Spleen (tissue), 11 donors: ENCODE data around the gene KTN1. TPM values are rescaled to one million over a fixed set of nuclear protein-coding genes. Genes with fewer than 3 reads are reported as not detected.

Experiments used
- DNase-seq: peaks from one replicate; pipeline ENCODE4 v3.0.0-alpha.2; 2020
- H3K27ac ChIP-seq, 8 donors: fragments of 200-600 bp; sonication (generic) in 7 of 8; 1 replicate in 4 of 8; 2 replicates in 4 of 8; pipeline versions ENCODE4 v1.5.0 to v1.8.0; 2016 to 2021; ENCODE audit warnings: inconsistent platforms in 4 of 8, mild to moderate bottlenecking in 4 of 8, moderate library complexity in 1 of 8
- H3K27me3 ChIP-seq, 7 donors: fragments of 200-600 bp; sonication (generic) in 6 of 7; replicated peaks in 1 of 7; 1 replicate in 4 of 7; 2 replicates in 3 of 7; pipeline versions ENCODE4 v1.5.0 to v1.8.0; 2016 to 2021; ENCODE audit warnings: inconsistent platforms in 3 of 7, mild to moderate bottlenecking in 1 of 7
- H3K36me3 ChIP-seq, 6 donors: fragments of 200-600 bp; sonication (generic) in 5 of 6; 1 replicate in 4 of 6; 2 replicates in 2 of 6; pipeline versions ENCODE4 v1.5.0 to v1.8.0; 2016 to 2021; ENCODE audit warnings: inconsistent platforms in 2 of 6
- H3K4me1 ChIP-seq, 6 donors: fragments of 200-600 bp; sonication (generic) in 5 of 6; 1 replicate in 3 of 6; 2 replicates in 3 of 6; pipeline versions ENCODE4 v1.5.0 to v1.8.0; 2016 to 2021; ENCODE audit warnings: inconsistent platforms in 3 of 6
- H3K4me3 ChIP-seq, 8 donors: fragments of 200-600 bp; sonication (generic) in 7 of 8; 1 replicate in 4 of 8; 2 replicates in 4 of 8; pipeline versions ENCODE4 v1.5.0 to v1.8.0; 2016 to 2021; ENCODE audit warnings: inconsistent platforms in 4 of 8, mild to moderate bottlenecking in 4 of 8, moderate library complexity in 2 of 8
- H3K9me3 ChIP-seq, 8 donors: fragments of 200-600 bp; sonication (generic) in 7 of 8; 1 replicate in 4 of 8; 2 replicates in 4 of 8; pipeline versions ENCODE4 v1.5.0 to v1.8.0; 2016 to 2021; ENCODE audit warnings: inconsistent platforms in 4 of 8
- POLR2A ChIP-seq, 3 donors: fragments of 450-650 bp; IDR thresholded peaks; one replicate each; pipeline ENCODE4 v1.5.1; 2017; ENCODE audit warnings: antibody characterized with exemption in 3 of 3, mild to moderate bottlenecking in 1 of 3
- POLR2AphosphoS5 ChIP-seq, 3 donors: sonication (generic); formaldehyde crosslinking; IDR thresholded peaks; one replicate each; pipeline ENCODE4 v1.5.1; 2017; ENCODE audit warnings: antibody characterized with exemption in 3 of 3
- WGBS, 5 donors: extraction: QIAGEN DNeasy Blood & Tissue Kit in 3 of 5; methylation state at CpG; one replicate each; pipeline versions ENCODE4 v1.1.5 to v1.1.7; 2013 to 2018; 5-methylcytosine and 5-hydroxymethylcytosine counted together
- intact Hi-C: fragments of 100-400 bp; cut with DNase I; formaldehyde crosslinking; loops from one replicate; pipeline ENCODE4 v1.15.0; 2023; ENCODE audit warnings: low total_unique reads
- polyA plus RNA-seq, 3 donors: library from polyadenylated mRNA; stranded (reverse); fragments of 200-250 nt; gene quantifications; one replicate each; pipeline ENCODE4 v1.2.1, GENCODE V29; 2013
- total RNA-seq, 7 donors: library from RNA; depleted of rRNA in 3 of 7; stranded (reverse); fragments of >200 nt in 3 of 7; fragmentation: NEBNext Ultra II Directional in 4 of 7; extraction: Animal tissue kit (Norgen Biotek cat#: 25700) in 4 of 7; gene quantifications; one replicate each; pipeline versions ENCODE4 v1.1.0 to v1.2.1, GENCODE V29; 2016 to 2021
- TF ChIP-seq, protein P1 (sequence below), 11 experiments: fragments of 200-600 bp in 7 of 11; fragments of 450-650 bp in 4 of 11; sonication (generic) in 4 of 11; IDR thresholded peaks in 8 of 11; conservative IDR thresholded peaks in 3 of 11; 1 replicate in 7 of 11; 2 replicates in 4 of 11; pipeline versions ENCODE4 v1.4.0 to v1.8.0; 2016 to 2021; ENCODE audit warnings: antibody characterized with exemption in 11 of 11, inconsistent platforms in 4 of 11, mild to moderate bottlenecking in 1 of 11
- donor health status: healthy with polysubstance abuse.
- donor health status: DM: no; HTN: no; CAD: no; lungs with moderate emphysema.
- donor health status: DM: no; HTN: no; CAD: no.
- donor health status: Bipolar disorder and iron deficiency.
- donor health status: healthy.
- donor health status: DM: no; HTN: no; CAD: no.
- donor health status: DM: yes; HTN: yes; CAD: no.

Gene KTN1
- total and polyA plus RNA-seq, 10 donors, result 53.1 to 139 (median 114) TPM

DNA sequence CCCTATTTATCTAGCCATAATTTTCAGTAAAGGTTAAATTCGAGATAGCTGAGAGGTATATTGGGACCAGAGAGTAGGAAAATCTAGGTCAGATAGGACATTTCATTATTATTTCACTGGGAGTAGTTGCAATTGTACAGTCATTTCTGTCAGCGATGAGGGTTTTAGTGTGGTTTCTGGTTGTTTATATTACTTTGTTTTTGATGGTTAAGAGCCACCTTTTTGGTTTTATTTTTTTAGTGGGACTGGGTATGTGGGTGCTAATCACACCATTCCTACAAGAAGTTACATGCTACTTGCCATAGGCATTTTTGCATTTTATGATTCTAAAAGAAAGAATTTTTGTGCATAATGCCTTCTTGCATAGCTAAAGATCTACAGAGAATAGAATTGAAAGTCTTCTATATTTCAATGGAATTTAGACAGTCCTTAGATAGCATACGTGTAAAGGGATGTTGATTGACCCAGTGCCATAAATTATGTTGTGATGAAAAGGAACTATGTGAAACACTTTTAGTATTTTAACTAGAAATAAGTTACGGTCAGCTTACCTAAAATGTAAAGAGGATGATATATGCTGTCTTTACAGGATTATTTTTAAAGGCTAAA, 85.2 kb downstream of the KTN1 start:
- no peak overlapping the region for H3K27ac ChIP-seq
- WGBS, 5 donors, result 76 to 89% (median 80%) methylated on average over 4 of the region's 4 CpGs
- no peak for DNase-seq
- H3K4me1 ChIP-seq, result no peaks in the 10 kb centered on the region
- intact Hi-C loops, result no loop called here
- H3K36me3 ChIP-seq, result peaks cover 0 to 76% (median 23%) of the 10 kb centered on the region in 6 donors
- no peaks in the 10 kb centered on the region for H3K27me3 ChIP-seq
- TF ChIP-seq POLR2AphosphoS5 (IDR thresholded peaks at IDR 0.05) (no peak), POLR2A (IDR thresholded peaks at IDR 0.05) (no peak)
- TF ChIP-seq, protein P1, sequence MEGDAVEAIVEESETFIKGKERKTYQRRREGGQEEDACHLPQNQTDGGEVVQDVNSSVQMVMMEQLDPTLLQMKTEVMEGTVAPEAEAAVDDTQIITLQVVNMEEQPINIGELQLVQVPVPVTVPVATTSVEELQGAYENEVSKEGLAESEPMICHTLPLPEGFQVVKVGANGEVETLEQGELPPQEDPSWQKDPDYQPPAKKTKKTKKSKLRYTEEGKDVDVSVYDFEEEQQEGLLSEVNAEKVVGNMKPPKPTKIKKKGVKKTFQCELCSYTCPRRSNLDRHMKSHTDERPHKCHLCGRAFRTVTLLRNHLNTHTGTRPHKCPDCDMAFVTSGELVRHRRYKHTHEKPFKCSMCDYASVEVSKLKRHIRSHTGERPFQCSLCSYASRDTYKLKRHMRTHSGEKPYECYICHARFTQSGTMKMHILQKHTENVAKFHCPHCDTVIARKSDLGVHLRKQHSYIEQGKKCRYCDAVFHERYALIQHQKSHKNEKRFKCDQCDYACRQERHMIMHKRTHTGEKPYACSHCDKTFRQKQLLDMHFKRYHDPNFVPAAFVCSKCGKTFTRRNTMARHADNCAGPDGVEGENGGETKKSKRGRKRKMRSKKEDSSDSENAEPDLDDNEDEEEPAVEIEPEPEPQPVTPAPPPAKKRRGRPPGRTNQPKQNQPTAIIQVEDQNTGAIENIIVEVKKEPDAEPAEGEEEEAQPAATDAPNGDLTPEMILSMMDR (IDR thresholded peaks at IDR 0.05 in 8 of 11, conservative IDR thresholded peaks at IDR 0.05 in 3 of 11), result no peak
- no peak overlapping the region for H3K4me3 ChIP-seq
- H3K9me3 ChIP-seq, result no peaks in the 10 kb centered on the region

GRCh38 chr14:55667801-55668200, 87.8 kb downstream of the KTN1 start:
- intact Hi-C loops, result no loop called here
- H3K9me3 ChIP-seq, result no peaks in the 10 kb centered on the region
- H3K27me3 ChIP-seq, result no peaks in the 10 kb centered on the region
- no peaks in the 10 kb centered on the region for H3K4me1 ChIP-seq
- no peak overlapping the region for H3K27ac ChIP-seq
- H3K4me3 ChIP-seq, result no peak overlapping the region
- TF ChIP-seq POLR2AphosphoS5 (IDR thresholded peaks at IDR 0.05), result no peak
- TF ChIP-seq, protein P1 (IDR thresholded peaks at IDR 0.05 in 8 of 11, conservative IDR thresholded peaks at IDR 0.05 in 3 of 11), result no peak
- TF ChIP-seq POLR2A (IDR thresholded peaks at IDR 0.05), result no peak
- 83 to 97% (median 94%) methylated on average over 2 of the region's 2 CpGs for WGBS, 5 donors
- no peak for DNase-seq
- peaks cover 0 to 76% (median 34%) of the 10 kb centered on the region in 6 donors for H3K36me3 ChIP-seq

- no peaks in the 10 kb centered on the region for H3K9me3 ChIP-seq
- no peaks in the 10 kb centered on the region for H3K4me1 ChIP-seq
- no peaks in the 10 kb centered on the region for H3K27me3 ChIP-seq
- intact Hi-C loops, result no loop called here
- TF ChIP-seq, protein P1 (IDR thresholded peaks at IDR 0.05 in 8 of 11, conservative IDR thresholded peaks at IDR 0.05 in 3 of 11), result no peak
- TF ChIP-seq POLR2A (IDR thresholded peaks at IDR 0.05), result no peak
- TF ChIP-seq POLR2AphosphoS5 (IDR thresholded peaks at IDR 0.05), result no peak
- no peak for DNase-seq
- 90 to 99% (median 95%) methylated on average over 2 of the region's 2 CpGs for WGBS, 5 donors
- H3K4me3 ChIP-seq, result no peak overlapping the region
- no peak overlapping the region for H3K27ac ChIP-seq
- H3K36me3 ChIP-seq, result peaks cover 3 to 95% (median 53%) of the 10 kb centered on the region in 6 donors
Measured at GRCh38 chr14:55671641-55672040, 91.6 kb downstream of the KTN1 start.

- no peak for DNase-seq
- H3K4me1 ChIP-seq, result no peaks in the 10 kb centered on the region
- WGBS, 5 donors, result 81 to 100% (median 98%) methylated on average over 2 of the region's 2 CpGs
- peaks cover 3 to 98% (median 64%) of the 10 kb centered on the region in 6 donors for H3K36me3 ChIP-seq
- no peaks in the 10 kb centered on the region for H3K27me3 ChIP-seq
- H3K4me3 ChIP-seq, result no peak overlapping the region
- H3K27ac ChIP-seq, result no peak overlapping the region
- H3K9me3 ChIP-seq, result no peaks in the 10 kb centered on the region
- intact Hi-C loops, result no loop called here
- TF ChIP-seq POLR2A (IDR thresholded peaks at IDR 0.05), result no peak
- TF ChIP-seq, protein P1 (IDR thresholded peaks at IDR 0.05 in 8 of 11, conservative IDR thresholded peaks at IDR 0.05 in 3 of 11), result no peak
Measured at GRCh38 chr14:55673048-55673447, 93.0 kb downstream of the KTN1 start.
